Measurements from ENCODE around the gene ULBP3. TPM values are rescaled to one million over a fixed set of nuclear protein-coding genes. Genes with fewer than 3 reads are reported as not detected.

ULBP3 gene
- total RNA-seq, 2 donors from 2014 or later = 1.8 to 1.9 TPM

GRCh38 chr6:150098155-150098554, 29.2 kb upstream of the ULBP3 start:
- TF ChIP-seq CTCF (IDR thresholded peaks at IDR 0.05) = no peak
- Histone ChIP-seq H3K27me3 (no peaks in the 10 kb centered on the region), H3K9ac (ENCODE audit: low read depth in 2 of 2, low read length in 2 of 2) (no peak overlapping the region), H3K4me1 (no peaks in the 10 kb centered on the region), H3K36me3 (no peaks in the 10 kb centered on the region), H3K9me3 (no peaks in the 10 kb centered on the region), H3K27ac (no peak overlapping the region), H3K4me3 (no peak overlapping the region)
- no peak for DNase-seq
- intact Hi-C loops (cut with DNase I) = no loop called here

- H3K9ac ChIP-seq (ENCODE audit: low read depth in 2 of 2, low read length in 2 of 2) = no peak overlapping the region
- no peaks in the 10 kb centered on the region for H3K36me3 ChIP-seq
- no peak overlapping the region for H3K27ac ChIP-seq
- intact Hi-C loops (cut with DNase I) = no loop called here
- no peaks in the 10 kb centered on the region for H3K9me3 ChIP-seq
- H3K27me3 ChIP-seq = no peaks in the 10 kb centered on the region
- no peak for DNase-seq
- no peak for TF ChIP-seq CTCF (IDR thresholded peaks at IDR 0.05)
- H3K4me1 ChIP-seq = no peaks in the 10 kb centered on the region
- no peak overlapping the region for H3K4me3 ChIP-seq
Observed at GRCh38 chr6:150093397-150093796, 24.5 kb upstream of the ULBP3 start.

- DNase-seq = no peak
- no peak for TF ChIP-seq CTCF (IDR thresholded peaks at IDR 0.05)
- no peak overlapping the region for H3K27ac ChIP-seq
- no peak overlapping the region for H3K9ac ChIP-seq (ENCODE audit: low read depth in 2 of 2, low read length in 2 of 2)
- no peak overlapping the region for H3K4me3 ChIP-seq
- intact Hi-C loops (cut with DNase I) = no loop called here
- no peaks in the 10 kb centered on the region for H3K27me3 ChIP-seq
- H3K4me1 ChIP-seq = no peaks in the 10 kb centered on the region
- no peaks in the 10 kb centered on the region for H3K36me3 ChIP-seq
- no peaks in the 10 kb centered on the region for H3K9me3 ChIP-seq
Observed at GRCh38 chr6:150091476-150091875, 22.6 kb upstream of the ULBP3 start.

- H3K27me3 ChIP-seq = no peaks in the 10 kb centered on the region
- DNase-seq = no peak
- H3K9me3 ChIP-seq = no peaks in the 10 kb centered on the region
- H3K27ac ChIP-seq = no peak overlapping the region
- no peak overlapping the region for H3K9ac ChIP-seq (ENCODE audit: low read depth in 2 of 2, low read length in 2 of 2)
- no peak overlapping the region for H3K4me3 ChIP-seq
- H3K36me3 ChIP-seq = no peaks in the 10 kb centered on the region
- intact Hi-C loops (cut with DNase I) = no loop called here
- no peaks in the 10 kb centered on the region for H3K4me1 ChIP-seq
- TF ChIP-seq CTCF (IDR thresholded peaks at IDR 0.05) = no peak
Observed at GRCh38 chr6:150090328-150090727, 21.4 kb upstream of the ULBP3 start.

- TF ChIP-seq CTCF (IDR thresholded peaks at IDR 0.05) = no peak
- Histone ChIP-seq H3K9ac (ENCODE audit: low read depth in 2 of 2, low read length in 2 of 2) (no peak overlapping the region), H3K27ac (no peak overlapping the region), H3K4me1 (no peaks in the 10 kb centered on the region), H3K9me3 (no peaks in the 10 kb centered on the region), H3K27me3 (no peaks in the 10 kb centered on the region), H3K4me3 (no peak overlapping the region), H3K36me3 (no peaks in the 10 kb centered on the region)
- no peak for DNase-seq
- intact Hi-C loops (cut with DNase I) = loop anchor here (5.0 kb wide), 1 partner anchor 304 kb away; no protein-coding TSS in a partner anchor
Observed at GRCh38 chr6:150088481-150089154, 19.7 kb upstream of the ULBP3 start.

All from colonic mucosa (tissue), 4 donors.